T-helper 1 cell (primary cell): ENCODE results near the gene GBE1.

ENCODE experiments used
- DNase-seq, 5 donors: peaks; one replicate each; pipeline ENCODE4 v3.0.0-alpha.2; 2012 to 2020

Gene GBE1

GRCh38 chr3:81696090-81696489 lies 65.4 kb downstream of the GBE1 start:
- no peak for DNase-seq

GRCh38 chr3:81695302-81695701 lies 66.1 kb downstream of the GBE1 start:
- DNase-seq = no peak

GRCh38 chr3:81694662-81695061 lies 66.8 kb downstream of the GBE1 start:
- no peak for DNase-seq

- DNase-seq = no peak
Observed at GRCh38 chr3:81692766-81693165, 68.7 kb downstream of the GBE1 start.

- no peak for DNase-seq
Observed at GRCh38 chr3:81689617-81690016, 71.8 kb downstream of the GBE1 start.

- no peak for DNase-seq
Observed at GRCh38 chr3:81684751-81685395, 76.6 kb downstream of the GBE1 start.

- DNase-seq = no peak
Observed at GRCh38 chr3:81676706-81677456, 84.6 kb downstream of the GBE1 start.

- DNase-seq = no peak
Observed at GRCh38 chr3:81674690-81675089, 86.8 kb downstream of the GBE1 start.

GRCh38 chr3:81668283-81668682 lies 93.2 kb downstream of the GBE1 start:
- no peak for DNase-seq

GRCh38 chr3:81666502-81667121 lies 94.8 kb downstream of the GBE1 start:
- no peak for DNase-seq

GRCh38 chr3:81663114-81663513 lies 98.3 kb downstream of the GBE1 start:
- no peak for DNase-seq

GRCh38 chr3:81660036-81660435 lies 101.4 kb downstream of the GBE1 start:
- DNase-seq = no peak

GRCh38 chr3:81658322-81658997 lies 103.0 kb downstream of the GBE1 start:
- DNase-seq = no peak

GRCh38 chr3:81651139-81651538 lies 110.3 kb downstream of the GBE1 start:
- no peak for DNase-seq

GRCh38 chr3:81650187-81650586 lies 111.3 kb downstream of the GBE1 start:
- DNase-seq = no peak

GRCh38 chr3:81645248-81645647 lies 116.2 kb downstream of the GBE1 start:
- DNase-seq = no peak

GRCh38 chr3:81643721-81644120 lies 117.7 kb downstream of the GBE1 start:
- no peak for DNase-seq

GRCh38 chr3:81638480-81638879 lies 123.0 kb downstream of the GBE1 start:
- no peak for DNase-seq

- DNase-seq = no peak
Observed at GRCh38 chr3:81632659-81633058, 128.8 kb downstream of the GBE1 start.

GRCh38 chr3:81624756-81625155 lies 136.7 kb downstream of the GBE1 start:
- no peak for DNase-seq

- no peak for DNase-seq
Observed at GRCh38 chr3:81622395-81622794, 139.1 kb downstream of the GBE1 start.

- DNase-seq = no peak
Observed at GRCh38 chr3:81621277-81621676, 140.2 kb downstream of the GBE1 start.

- no peak for DNase-seq
Observed at GRCh38 chr3:81620849-81621248, 140.6 kb downstream of the GBE1 start.

GRCh38 chr3:81612768-81613167 lies 148.7 kb downstream of the GBE1 start:
- DNase-seq = no peak
